ENCODE measurements around the gene ISL2. TPM values are rescaled to one million over a fixed set of nuclear protein-coding genes. Genes with fewer than 3 reads are reported as not detected.

Gene ISL2
- total and polyA plus RNA-seq, 2 of the 13 experiments (the other 11 are each of a cell fraction or from before 2014, with no cell fraction given) = 4.3 to 5.1 TPM

DNA sequence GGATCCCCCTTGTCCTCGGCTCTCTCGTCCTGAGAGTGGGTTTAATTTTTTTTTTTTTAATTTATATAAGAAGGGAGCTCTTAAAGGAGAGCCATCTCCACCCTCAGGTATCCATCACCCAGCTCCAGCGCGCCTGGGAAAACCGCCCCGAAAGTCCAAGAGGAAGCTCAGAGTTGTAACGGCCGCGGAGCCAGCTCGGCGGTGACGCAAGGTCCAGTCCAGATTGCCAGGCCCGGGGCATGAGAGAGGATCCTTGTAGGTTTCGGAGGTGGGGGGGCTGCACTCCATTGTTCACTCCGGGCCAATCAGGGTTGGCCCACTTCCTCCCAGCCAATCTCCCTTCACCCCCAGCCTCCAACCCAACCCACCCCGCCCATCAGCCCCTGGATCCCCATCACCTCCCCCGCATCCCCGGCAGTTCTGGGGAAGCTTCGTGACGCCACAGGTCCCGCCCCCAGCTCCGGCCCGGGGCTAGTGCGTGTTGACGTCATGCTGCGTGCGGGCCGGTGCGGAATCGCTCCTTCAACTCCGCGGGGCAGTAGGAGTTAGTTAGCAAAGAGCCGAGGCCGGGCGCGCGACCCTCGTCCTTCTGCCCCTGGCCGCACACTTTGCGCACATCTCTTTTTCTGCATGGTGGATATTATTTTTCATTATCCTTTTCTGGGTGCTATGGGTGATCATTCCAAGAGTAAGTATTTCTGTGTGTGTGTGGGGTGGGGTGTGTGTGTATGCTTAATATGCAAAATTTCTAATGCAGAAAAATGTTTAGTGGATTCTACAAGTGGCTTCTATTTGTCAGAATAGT, at the start of gene ISL2 (continued):
- TF ChIP-seq ZNF687 (CRISPR knock-in tag; IDR thresholded peaks at IDR 0.05) (peak; percentile 81), FOXK2 (IDR thresholded peaks at IDR 0.05) (no peak), ZNF317 (CRISPR knock-in tag; IDR thresholded peaks at IDR 0.05) (no peak), ZNF10 (CRISPR knock-in tag; IDR thresholded peaks at IDR 0.05; ENCODE audit: borderline replicate concordance, low read depth) (no peak), KLF12 (CRISPR knock-in tag; IDR thresholded peaks at IDR 0.05; ENCODE audit: borderline replicate concordance) (no peak; the same call in 1 of the 2 replicates), IRX3 (CRISPR knock-in tag; IDR thresholded peaks at IDR 0.05; ENCODE audit: borderline replicate concordance, low read depth) (no peak), ZNF235 (CRISPR knock-in tag; IDR thresholded peaks at IDR 0.05; ENCODE audit: borderline replicate concordance) (no peak), FOXA3 (CRISPR knock-in tag; IDR thresholded peaks at IDR 0.05) (no peak; the same call in none of the 2 replicates), RORA (CRISPR knock-in tag; IDR thresholded peaks at IDR 0.05) (no peak), MEIS2 (CRISPR knock-in tag; IDR thresholded peaks at IDR 0.05) (no peak), YY1 (IDR thresholded peaks at IDR 0.05; ENCODE audit: insufficient read depth, insufficient replicate concordance, low read depth, low read length) (peak; percentile 59), ZSCAN12 (CRISPR knock-in tag; IDR thresholded peaks at IDR 0.05) (no peak), AGO1 (IDR thresholded peaks at IDR 0.05; ENCODE audit: low read depth, low read length, poor library complexity, severe bottlenecking) (no peak), HOXA9 (CRISPR knock-in tag; IDR thresholded peaks at IDR 0.05; ENCODE audit: borderline replicate concordance) (no peak), NRL (CRISPR knock-in tag; IDR thresholded peaks at IDR 0.05; ENCODE audit: borderline replicate concordance) (no peak), EZH2 (conservative IDR thresholded peaks at IDR 0.05; ENCODE audit: low read depth, low read length) (no peak), NBN (conservative IDR thresholded peaks at IDR 0.05) (no peak), ZNF382 (CRISPR knock-in tag; IDR thresholded peaks at IDR 0.05; ENCODE audit: borderline replicate concordance) (no peak), ZBTB7A (CRISPR knock-in tag; IDR thresholded peaks at IDR 0.05) (no peak), ZNF337 (CRISPR knock-in tag; IDR thresholded peaks at IDR 0.05; ENCODE audit: borderline replicate concordance, low read depth) (no peak), KAT2B (IDR thresholded peaks at IDR 0.05; ENCODE audit: borderline replicate concordance, low read depth, low read length) (no peak), ZNF510 (CRISPR knock-in tag; IDR thresholded peaks at IDR 0.05; ENCODE audit: low read depth) (no peak), ZNF569 (CRISPR knock-in tag; IDR thresholded peaks at IDR 0.05; ENCODE audit: borderline replicate concordance) (no peak), ZNF7 (CRISPR knock-in tag; IDR thresholded peaks at IDR 0.05) (no peak)
- TF ChIP-seq, protein P1, sequence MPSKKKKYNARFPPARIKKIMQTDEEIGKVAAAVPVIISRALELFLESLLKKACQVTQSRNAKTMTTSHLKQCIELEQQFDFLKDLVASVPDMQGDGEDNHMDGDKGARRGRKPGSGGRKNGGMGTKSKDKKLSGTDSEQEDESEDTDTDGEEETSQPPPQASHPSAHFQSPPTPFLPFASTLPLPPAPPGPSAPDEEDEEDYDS (CRISPR knock-in tag; IDR thresholded peaks at IDR 0.05) = peak; percentile 98
- TF ChIP-seq, protein P2, sequence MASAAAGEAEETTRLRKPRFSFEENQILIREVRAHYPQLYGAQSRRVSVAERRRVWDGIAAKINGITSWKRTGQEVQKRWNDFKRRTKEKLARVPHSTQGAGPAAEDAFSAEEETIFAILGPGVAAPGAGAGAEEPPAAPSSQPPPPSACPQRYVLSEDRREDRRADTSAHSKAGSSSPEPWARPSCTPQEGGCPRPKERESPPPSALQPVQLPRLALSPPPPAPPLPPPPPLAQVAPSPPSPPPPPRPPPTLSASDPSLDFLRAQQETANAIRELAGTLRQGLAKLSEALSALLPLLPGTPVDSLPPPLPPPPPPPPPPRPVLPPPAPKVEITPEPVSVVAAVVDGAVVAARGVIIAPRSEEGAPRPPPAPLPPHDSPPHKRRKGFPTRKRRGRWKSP (CRISPR knock-in tag; IDR thresholded peaks at IDR 0.05) = no peak
